Spleen (tissue), 7 donors: Measurements from ENCODE around the gene BBS9.

Experiments used
- POLR2A ChIP-seq, 3 donors: fragments of 450-650 bp; IDR thresholded peaks; one replicate each; pipeline ENCODE4 v1.5.1; 2017; ENCODE audit warnings: antibody characterized with exemption in 3 of 3, mild to moderate bottlenecking in 1 of 3
- POLR2AphosphoS5 ChIP-seq, 3 donors: sonication (generic); formaldehyde crosslinking; IDR thresholded peaks; one replicate each; pipeline ENCODE4 v1.5.1; 2017; ENCODE audit warnings: antibody characterized with exemption in 3 of 3
- TF ChIP-seq, protein P1 (sequence below), 11 experiments: fragments of 200-600 bp in 7 of 11; fragments of 450-650 bp in 4 of 11; sonication (generic) in 4 of 11; IDR thresholded peaks in 8 of 11; conservative IDR thresholded peaks in 3 of 11; 1 replicate in 7 of 11; 2 replicates in 4 of 11; pipeline versions ENCODE4 v1.4.0 to v1.8.0; 2016 to 2021; ENCODE audit warnings: antibody characterized with exemption in 11 of 11, inconsistent platforms in 4 of 11, mild to moderate bottlenecking in 1 of 11
- donor health status: DM: no; HTN: no; CAD: no; lungs with moderate emphysema.
- donor health status: DM: no; HTN: no; CAD: no.
- donor health status: DM: no; HTN: no; CAD: no.

DNA sequence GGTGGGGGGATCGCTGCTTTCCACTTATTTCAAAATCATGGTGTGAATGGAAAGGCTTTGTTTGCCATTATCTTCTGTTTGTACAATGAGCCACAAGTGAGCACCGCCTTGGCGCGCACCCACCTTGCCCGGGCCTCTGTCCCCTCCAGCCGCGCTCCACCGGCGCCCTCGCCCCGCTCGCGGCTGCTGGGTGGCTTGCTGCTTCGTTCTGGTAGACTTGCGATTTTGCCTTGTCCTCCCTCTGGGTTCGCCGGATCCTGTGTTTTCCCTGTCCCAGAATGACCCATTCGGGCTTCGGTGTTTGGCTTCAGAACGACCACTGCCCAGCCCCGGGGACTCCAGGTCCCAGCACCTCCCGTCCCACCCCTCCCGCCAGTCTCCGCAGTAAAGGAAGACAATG is 503.0 kb downstream of the BBS9 start:
- TF ChIP-seq, protein P1, sequence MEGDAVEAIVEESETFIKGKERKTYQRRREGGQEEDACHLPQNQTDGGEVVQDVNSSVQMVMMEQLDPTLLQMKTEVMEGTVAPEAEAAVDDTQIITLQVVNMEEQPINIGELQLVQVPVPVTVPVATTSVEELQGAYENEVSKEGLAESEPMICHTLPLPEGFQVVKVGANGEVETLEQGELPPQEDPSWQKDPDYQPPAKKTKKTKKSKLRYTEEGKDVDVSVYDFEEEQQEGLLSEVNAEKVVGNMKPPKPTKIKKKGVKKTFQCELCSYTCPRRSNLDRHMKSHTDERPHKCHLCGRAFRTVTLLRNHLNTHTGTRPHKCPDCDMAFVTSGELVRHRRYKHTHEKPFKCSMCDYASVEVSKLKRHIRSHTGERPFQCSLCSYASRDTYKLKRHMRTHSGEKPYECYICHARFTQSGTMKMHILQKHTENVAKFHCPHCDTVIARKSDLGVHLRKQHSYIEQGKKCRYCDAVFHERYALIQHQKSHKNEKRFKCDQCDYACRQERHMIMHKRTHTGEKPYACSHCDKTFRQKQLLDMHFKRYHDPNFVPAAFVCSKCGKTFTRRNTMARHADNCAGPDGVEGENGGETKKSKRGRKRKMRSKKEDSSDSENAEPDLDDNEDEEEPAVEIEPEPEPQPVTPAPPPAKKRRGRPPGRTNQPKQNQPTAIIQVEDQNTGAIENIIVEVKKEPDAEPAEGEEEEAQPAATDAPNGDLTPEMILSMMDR (IDR thresholded peaks at IDR 0.05 in 8 of 11, conservative IDR thresholded peaks at IDR 0.05 in 3 of 11), result no peak
- TF ChIP-seq POLR2AphosphoS5 (IDR thresholded peaks at IDR 0.05), result no peak
- TF ChIP-seq POLR2A (IDR thresholded peaks at IDR 0.05), result no peak
